ENCODE measurements around the gene GSTA4. TPM values are rescaled to one million over a fixed set of nuclear protein-coding genes. Genes with fewer than 3 reads are reported as not detected.

The GSTA4 gene
- total and polyA plus RNA-seq, 2 experiments from 2014 or later = 19.3 to 29.9 TPM

DNA sequence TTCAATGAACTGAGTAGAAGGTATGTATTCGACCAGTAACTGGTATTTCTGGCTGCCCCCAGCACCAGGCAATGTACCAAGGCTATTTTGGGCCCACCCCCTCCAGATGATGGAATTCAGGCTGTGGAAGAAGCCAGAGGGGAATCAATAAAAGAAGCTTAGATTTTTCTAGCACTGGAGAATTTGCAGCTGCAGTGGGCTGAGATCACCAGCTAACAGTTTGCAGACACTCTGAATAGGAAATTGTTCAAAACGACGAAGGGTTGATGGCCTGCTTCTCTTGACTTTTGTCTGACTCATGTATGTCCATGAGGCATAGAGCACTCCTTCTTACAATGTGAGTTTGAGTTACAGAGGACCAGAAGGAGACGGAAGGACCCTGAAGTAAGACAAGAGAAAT is 37.8 kb upstream of the GSTA4 start (continued):
- TF ChIP-seq, protein P1, sequence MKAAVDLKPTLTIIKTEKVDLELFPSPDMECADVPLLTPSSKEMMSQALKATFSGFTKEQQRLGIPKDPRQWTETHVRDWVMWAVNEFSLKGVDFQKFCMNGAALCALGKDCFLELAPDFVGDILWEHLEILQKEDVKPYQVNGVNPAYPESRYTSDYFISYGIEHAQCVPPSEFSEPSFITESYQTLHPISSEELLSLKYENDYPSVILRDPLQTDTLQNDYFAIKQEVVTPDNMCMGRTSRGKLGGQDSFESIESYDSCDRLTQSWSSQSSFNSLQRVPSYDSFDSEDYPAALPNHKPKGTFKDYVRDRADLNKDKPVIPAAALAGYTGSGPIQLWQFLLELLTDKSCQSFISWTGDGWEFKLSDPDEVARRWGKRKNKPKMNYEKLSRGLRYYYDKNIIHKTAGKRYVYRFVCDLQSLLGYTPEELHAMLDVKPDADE (IDR thresholded peaks at IDR 0.05) = no peak
- no peak for TF ChIP-seq POLR2AphosphoS5 (IDR thresholded peaks at IDR 0.05; ENCODE audit: low read depth)
- TF ChIP-seq JUNB (IDR thresholded peaks at IDR 0.05; ENCODE audit: unreplicated experiment) = no peak
- TF ChIP-seq ZNF114 (CRISPR knock-in tag; IDR thresholded peaks at IDR 0.05) = no peak
- TF ChIP-seq CREB1 (CRISPR knock-in tag; IDR thresholded peaks at IDR 0.05; ENCODE audit: low read depth) = no peak

DNA sequence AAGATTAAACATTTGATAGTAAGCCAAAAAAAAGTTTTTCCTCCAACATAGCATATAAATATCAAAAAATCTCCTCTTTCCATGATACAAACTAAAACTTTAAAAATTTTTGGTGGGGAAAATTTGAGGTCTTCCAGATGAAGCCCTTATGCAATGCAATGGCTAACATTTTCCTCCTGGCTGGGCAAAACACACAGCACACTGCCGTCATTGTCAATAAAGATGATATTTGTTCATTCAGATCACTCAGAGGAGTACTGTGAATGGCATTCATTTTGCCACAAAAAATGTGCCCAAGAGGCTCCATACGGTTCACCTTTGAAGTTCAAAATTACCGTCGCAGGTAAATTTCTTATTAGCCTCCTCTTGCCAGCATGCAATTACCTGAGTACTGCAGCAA is 36.2 kb upstream of the GSTA4 start:
- Histone ChIP-seq H3K9me2 (ENCODE audit: insufficient read depth) (no peaks in the 10 kb centered on the region), H3K79me2 (replicated peaks; ENCODE audit: insufficient read depth) (no peaks in the 10 kb centered on the region), H3K36me3 (ENCODE audit: insufficient read depth) (0 out of 2 replicates have a peak, but pooled peaks cover 3% of the 10 kb centered on the region), H3K27me3 (ENCODE audit: insufficient read depth) (no peaks in the 10 kb centered on the region), H3F3A (replicated peaks; ENCODE audit: low read depth) (no peaks in the 10 kb centered on the region), H4K20me1 (replicated peaks; ENCODE audit: insufficient read depth) (no peaks in the 10 kb centered on the region), H3K4me2 (no peak overlapping the region), H2AFZ (no peak overlapping the region), H3K4me3 (no peak overlapping the region), H3K4me1 (ENCODE audit: insufficient read depth) (no peaks in the 10 kb centered on the region), H3K27ac (ENCODE audit: low read depth) (no peak overlapping the region)
- TF ChIP-seq EZH2phosphoT487 (IDR thresholded peaks at IDR 0.05; ENCODE audit: unreplicated experiment) (no peak), EZH2 (IDR thresholded peaks at IDR 0.05; ENCODE audit: low read depth, unreplicated experiment) (no peak), POLR2AphosphoS5 (IDR thresholded peaks at IDR 0.05; ENCODE audit: low read depth) (no peak), ZNF114 (CRISPR knock-in tag; IDR thresholded peaks at IDR 0.05) (no peak), STAT1 (IDR thresholded peaks at IDR 0.05; ENCODE audit: unreplicated experiment) (no peak), ZNF331 (CRISPR knock-in tag; IDR thresholded peaks at IDR 0.05; ENCODE audit: low read depth) (no peak), NANOG (IDR thresholded peaks at IDR 0.05; ENCODE audit: borderline replicate concordance) (no peak), JUNB (IDR thresholded peaks at IDR 0.05; ENCODE audit: unreplicated experiment) (no peak), CREB1 (CRISPR knock-in tag; IDR thresholded peaks at IDR 0.05; ENCODE audit: low read depth) (no peak)
- TF ChIP-seq, protein P1 (IDR thresholded peaks at IDR 0.05) = no peak
- TF ChIP-seq, protein P2, sequence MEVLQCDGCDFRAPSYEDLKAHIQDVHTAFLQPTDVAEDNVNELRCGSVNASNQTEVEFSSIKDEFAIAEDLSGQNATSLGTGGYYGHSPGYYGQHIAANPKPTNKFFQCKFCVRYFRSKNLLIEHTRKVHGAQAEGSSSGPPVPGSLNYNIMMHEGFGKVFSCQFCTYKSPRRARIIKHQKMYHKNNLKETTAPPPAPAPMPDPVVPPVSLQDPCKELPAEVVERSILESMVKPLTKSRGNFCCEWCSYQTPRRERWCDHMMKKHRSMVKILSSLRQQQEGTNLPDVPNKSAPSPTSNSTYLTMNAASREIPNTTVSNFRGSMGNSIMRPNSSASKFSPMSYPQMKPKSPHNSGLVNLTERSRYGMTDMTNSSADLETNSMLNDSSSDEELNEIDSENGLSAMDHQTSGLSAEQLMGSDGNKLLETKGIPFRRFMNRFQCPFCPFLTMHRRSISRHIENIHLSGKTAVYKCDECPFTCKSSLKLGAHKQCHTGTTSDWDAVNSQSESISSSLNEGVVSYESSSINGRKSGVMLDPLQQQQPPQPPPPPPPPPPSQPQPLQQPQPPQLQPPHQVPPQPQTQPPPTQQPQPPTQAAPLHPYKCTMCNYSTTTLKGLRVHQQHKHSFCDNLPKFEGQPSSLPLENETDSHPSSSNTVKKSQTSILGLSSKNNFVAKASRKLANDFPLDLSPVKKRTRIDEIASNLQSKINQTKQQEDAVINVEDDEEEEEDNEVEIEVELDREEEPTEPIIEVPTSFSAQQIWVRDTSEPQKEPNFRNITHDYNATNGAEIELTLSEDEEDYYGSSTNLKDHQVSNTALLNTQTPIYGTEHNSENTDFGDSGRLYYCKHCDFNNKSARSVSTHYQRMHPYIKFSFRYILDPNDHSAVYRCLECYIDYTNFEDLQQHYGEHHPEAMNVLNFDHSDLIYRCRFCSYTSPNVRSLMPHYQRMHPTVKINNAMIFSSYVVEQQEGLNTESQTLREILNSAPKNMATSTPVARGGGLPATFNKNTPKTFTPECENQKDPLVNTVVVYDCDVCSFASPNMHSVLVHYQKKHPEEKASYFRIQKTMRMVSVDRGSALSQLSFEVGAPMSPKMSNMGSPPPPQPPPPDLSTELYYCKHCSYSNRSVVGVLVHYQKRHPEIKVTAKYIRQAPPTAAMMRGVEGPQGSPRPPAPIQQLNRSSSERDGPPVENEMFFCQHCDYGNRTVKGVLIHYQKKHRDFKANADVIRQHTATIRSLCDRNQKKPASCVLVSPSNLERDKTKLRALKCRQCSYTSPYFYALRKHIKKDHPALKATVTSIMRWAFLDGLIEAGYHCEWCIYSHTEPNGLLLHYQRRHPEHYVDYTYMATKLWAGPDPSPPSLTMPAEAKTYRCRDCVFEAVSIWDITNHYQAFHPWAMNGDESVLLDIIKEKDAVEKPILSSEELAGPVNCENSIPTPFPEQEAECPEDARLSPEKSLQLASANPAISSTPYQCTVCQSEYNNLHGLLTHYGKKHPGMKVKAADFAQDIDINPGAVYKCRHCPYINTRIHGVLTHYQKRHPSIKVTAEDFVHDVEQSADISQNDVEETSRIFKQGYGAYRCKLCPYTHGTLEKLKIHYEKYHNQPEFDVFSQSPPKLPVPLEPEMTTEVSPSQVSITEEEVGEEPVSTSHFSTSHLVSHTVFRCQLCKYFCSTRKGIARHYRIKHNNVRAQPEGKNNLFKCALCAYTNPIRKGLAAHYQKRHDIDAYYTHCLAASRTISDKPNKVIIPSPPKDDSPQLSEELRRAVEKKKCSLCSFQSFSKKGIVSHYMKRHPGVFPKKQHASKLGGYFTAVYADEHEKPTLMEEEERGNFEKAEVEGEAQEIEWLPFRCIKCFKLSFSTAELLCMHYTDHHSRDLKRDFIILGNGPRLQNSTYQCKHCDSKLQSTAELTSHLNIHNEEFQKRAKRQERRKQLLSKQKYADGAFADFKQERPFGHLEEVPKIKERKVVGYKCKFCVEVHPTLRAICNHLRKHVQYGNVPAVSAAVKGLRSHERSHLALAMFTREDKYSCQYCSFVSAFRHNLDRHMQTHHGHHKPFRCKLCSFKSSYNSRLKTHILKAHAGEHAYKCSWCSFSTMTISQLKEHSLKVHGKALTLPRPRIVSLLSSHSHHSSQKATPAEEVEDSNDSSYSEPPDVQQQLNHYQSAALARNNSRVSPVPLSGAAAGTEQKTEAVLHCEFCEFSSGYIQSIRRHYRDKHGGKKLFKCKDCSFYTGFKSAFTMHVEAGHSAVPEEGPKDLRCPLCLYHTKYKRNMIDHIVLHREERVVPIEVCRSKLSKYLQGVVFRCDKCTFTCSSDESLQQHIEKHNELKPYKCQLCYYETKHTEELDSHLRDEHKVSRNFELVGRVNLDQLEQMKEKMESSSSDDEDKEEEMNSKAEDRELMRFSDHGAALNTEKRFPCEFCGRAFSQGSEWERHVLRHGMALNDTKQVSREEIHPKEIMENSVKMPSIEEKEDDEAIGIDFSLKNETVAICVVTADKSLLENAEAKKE (CRISPR knock-in tag; IDR thresholded peaks at IDR 0.05) = no peak
- no peak for DNase-seq (ENCODE audit: low spot score)
- H3K27me3 Mint-ChIP-seq (ENCODE audit: insufficient read depth, low read depth, poor library complexity) = no peaks in the 10 kb centered on the region
- no peak for ATAC-seq
- H3K4me3 Mint-ChIP-seq = no peak overlapping the region
- H3K4me1 Mint-ChIP-seq = peaks cover 3% of the 10 kb centered on the region; the same call in 1 of the 3 replicates
- H3K36me3 Mint-ChIP-seq (ENCODE audit: low read depth) = peaks cover 8% of the 10 kb centered on the region
- no peak overlapping the region for H3K27ac Mint-ChIP-seq
- no peaks in the 10 kb centered on the region for H3K9me3 Mint-ChIP-seq
